ENCODE measurements around the gene FIGN. TPM values are rescaled to one million over a fixed set of nuclear protein-coding genes. Genes with fewer than 3 reads are reported as not detected.

FIGN gene
- total and polyA plus RNA-seq, 2 of the 4 experiments (the other 2 are of a cell fraction) = 0.77 to 0.90 TPM

DNA sequence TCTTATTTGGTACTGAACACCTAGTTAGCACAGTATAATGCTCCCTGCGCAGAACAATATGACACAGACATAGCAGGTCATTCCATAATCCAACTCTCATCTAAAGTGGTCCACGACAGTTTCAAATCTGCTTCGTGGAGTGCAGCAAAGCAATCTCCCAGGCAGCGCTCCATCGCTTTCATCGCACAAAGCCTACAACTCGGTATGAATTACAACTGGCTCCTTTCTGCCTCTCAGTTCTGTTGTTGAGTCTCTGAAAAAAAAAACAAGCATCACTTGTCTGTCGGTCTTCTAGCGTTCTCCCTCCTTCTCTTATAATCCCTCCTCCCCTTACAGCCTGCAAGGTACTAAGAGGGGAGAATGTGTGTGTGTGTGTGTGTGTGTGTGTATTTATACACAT is 123.5 kb downstream of the FIGN start:
- Histone ChIP-seq H3K79me1 (ENCODE audit: low read depth in 1 of 2, low read length in 2 of 2) (no peaks in the 10 kb centered on the region), H3K27me3 (ENCODE audit: control insufficient read depth, insufficient read depth, low read length) (no peaks in the 10 kb centered on the region), H4K8ac (ENCODE audit: low read depth in 2 of 2, low read length in 2 of 2) (no peak overlapping the region), H3K9ac (ENCODE audit: low read depth, low read length) (no peak overlapping the region), H2AK9ac (replicated peaks; ENCODE audit: low read depth, low read length, poor library complexity) (no peak overlapping the region), H2BK15ac (ENCODE audit: low read depth, low read length) (no peak overlapping the region), H3K14ac (replicated peaks; ENCODE audit: low read depth, low read length) (no peak overlapping the region), H2BK5ac (ENCODE audit: low read depth, low read length, poor library complexity, severe bottlenecking) (no peak overlapping the region), H2AK5ac (ENCODE audit: low read depth, low read length) (no peak overlapping the region), H3K27ac (ENCODE audit: insufficient read depth, low read length) (no peak overlapping the region), H3K9me3 (ENCODE audit: control insufficient read depth, insufficient read depth, low read length) (no peaks in the 10 kb centered on the region), H3K4me2 (ENCODE audit: low read depth, low read length) (no peak overlapping the region), H4K20me1 (ENCODE audit: insufficient read depth, low read length) (no peaks in the 10 kb centered on the region), H2BK120ac (ENCODE audit: low read depth, low read length) (no peak overlapping the region), H3K9me1 (ENCODE audit: insufficient read depth, low read length) (0 out of 2 replicates have a peak, but pooled peaks cover 4% of the 10 kb centered on the region), H3K4me3 (ENCODE audit: insufficient read depth, low read depth, low read length) (no peak overlapping the region), H3K4ac (ENCODE audit: low read depth, low read length) (no peak overlapping the region), H3K36me3 (ENCODE audit: control insufficient read depth, insufficient read depth, low read length) (peaks cover 5% of the 10 kb centered on the region; the same call in 1 of the 2 replicates), H3K56ac (ENCODE audit: extremely low read depth, insufficient read depth, low read length) (no peak overlapping the region), H3K23ac (ENCODE audit: low read depth, low read length) (no peak overlapping the region), H4K5ac (ENCODE audit: low read depth, low read length) (no peak overlapping the region), H4K91ac (ENCODE audit: insufficient read depth, low read depth, low read length) (no peak overlapping the region), H3K18ac (ENCODE audit: low read depth, low read length) (no peak overlapping the region), H3K4me1 (ENCODE audit: control insufficient read depth, insufficient read depth, low read length) (no peaks in the 10 kb centered on the region), H2BK20ac (ENCODE audit: low read depth, low read length) (no peak overlapping the region), H2AFZ (replicated peaks; ENCODE audit: low read length, poor library complexity) (no peak overlapping the region)
- in situ Hi-C loops (cut with MboI; ENCODE audit: low sequenced_read_pairs) (no loop called here), dilution Hi-C loops (cut with HindIII; ENCODE audit: low sequenced_read_pairs, unreplicated experiment) (no loop called here), intact Hi-C loops (cut with micrococcal nuclease) (no loop called here)
- POLR2A ChIA-PET (ENCODE audit: unreplicated experiment) = no interaction called here
- DNase-seq (no peak), ATAC-seq (ENCODE audit: low read depth) (no peak)
- BruUV-seq (replicated peaks) = no TSS peak
- TF ChIP-seq BHLHE40 (IDR thresholded peaks at IDR 0.05; ENCODE audit: low read depth, low read length) (no peak), POLR2A (IDR thresholded peaks at IDR 0.05; ENCODE audit: low read depth, low read length) (no peak), MAZ (IDR thresholded peaks at IDR 0.05; ENCODE audit: borderline replicate concordance, low read depth, low read length) (no peak), RCOR1 (IDR thresholded peaks at IDR 0.05; ENCODE audit: insufficient replicate concordance, low read length) (no peak), RFX5 (IDR thresholded peaks at IDR 0.05; ENCODE audit: low read depth, low read length) (no peak), RAD21 (IDR thresholded peaks at IDR 0.05; ENCODE audit: low read length) (no peak), CEBPB (IDR thresholded peaks at IDR 0.05; ENCODE audit: low read depth, low read length) (no peak), ELK1 (IDR thresholded peaks at IDR 0.05; ENCODE audit: borderline replicate concordance, low read depth, low read length) (no peak), CHD1 (IDR thresholded peaks at IDR 0.05; ENCODE audit: low read depth, low read length) (no peak), SMC3 (IDR thresholded peaks at IDR 0.05; ENCODE audit: low read depth, low read length) (no peak), USF2 (IDR thresholded peaks at IDR 0.05; ENCODE audit: low read depth, low read length) (no peak), MXI1 (IDR thresholded peaks at IDR 0.05; ENCODE audit: borderline replicate concordance, low read depth, low read length) (no peak)
- TF ChIP-seq, protein P1, sequence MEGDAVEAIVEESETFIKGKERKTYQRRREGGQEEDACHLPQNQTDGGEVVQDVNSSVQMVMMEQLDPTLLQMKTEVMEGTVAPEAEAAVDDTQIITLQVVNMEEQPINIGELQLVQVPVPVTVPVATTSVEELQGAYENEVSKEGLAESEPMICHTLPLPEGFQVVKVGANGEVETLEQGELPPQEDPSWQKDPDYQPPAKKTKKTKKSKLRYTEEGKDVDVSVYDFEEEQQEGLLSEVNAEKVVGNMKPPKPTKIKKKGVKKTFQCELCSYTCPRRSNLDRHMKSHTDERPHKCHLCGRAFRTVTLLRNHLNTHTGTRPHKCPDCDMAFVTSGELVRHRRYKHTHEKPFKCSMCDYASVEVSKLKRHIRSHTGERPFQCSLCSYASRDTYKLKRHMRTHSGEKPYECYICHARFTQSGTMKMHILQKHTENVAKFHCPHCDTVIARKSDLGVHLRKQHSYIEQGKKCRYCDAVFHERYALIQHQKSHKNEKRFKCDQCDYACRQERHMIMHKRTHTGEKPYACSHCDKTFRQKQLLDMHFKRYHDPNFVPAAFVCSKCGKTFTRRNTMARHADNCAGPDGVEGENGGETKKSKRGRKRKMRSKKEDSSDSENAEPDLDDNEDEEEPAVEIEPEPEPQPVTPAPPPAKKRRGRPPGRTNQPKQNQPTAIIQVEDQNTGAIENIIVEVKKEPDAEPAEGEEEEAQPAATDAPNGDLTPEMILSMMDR (conservative IDR thresholded peaks at IDR 0.05; ENCODE audit: low read depth, low read length) = no peak
- no CpG with 5 or more reads among the region's 9 CpGs for WGBS, 2 experiments (ENCODE audit: extremely low coverage in 2 of 2, insufficient read length in 1 of 2)
- CTCF ChIA-PET = no interaction called here

All from IMR-90 (cell line).